ENCODE data around the gene CRIM1. TPM values are rescaled to one million over a fixed set of nuclear protein-coding genes. Genes with fewer than 3 reads are reported as not detected.

CRIM1 gene
- polyA plus RNA-seq, 3 donors, result 80.0 to 88.5 (median 84.1) TPM

DNA sequence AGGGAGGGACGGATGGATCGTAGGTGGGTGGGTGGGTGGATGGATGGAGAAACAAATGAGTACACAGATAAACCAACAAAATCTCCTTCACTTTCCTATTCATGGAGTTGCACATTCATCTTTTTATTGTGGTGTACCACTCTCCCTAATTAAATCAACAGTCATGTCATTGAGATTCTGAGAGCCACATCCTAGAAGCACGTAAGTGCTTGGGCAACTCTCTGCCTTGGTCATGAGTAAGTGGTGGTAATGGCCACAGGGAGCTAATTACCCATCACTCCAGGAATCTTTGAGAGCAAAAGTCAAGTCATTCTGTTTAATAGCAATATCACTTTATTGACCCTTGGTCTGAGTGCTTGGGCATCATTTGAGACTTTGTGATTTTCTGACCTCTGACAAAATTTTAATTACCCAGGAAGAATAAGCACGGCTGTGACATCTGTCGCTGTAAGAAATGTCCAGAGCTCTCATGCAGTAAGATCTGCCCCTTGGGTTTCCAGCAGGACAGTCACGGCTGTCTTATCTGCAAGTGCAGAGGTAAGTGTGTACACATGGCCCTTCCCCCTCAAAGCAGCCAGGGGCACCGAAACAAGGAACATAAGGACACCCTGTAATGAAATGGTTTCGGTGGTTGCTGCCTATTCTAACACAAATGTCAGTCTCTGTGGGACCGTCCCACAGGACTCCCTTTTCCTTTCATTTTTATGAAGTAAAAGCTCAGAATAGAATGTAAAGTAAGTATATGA is 156.5 kb downstream of the CRIM1 start:
- no peak for DNase-seq

DNA sequence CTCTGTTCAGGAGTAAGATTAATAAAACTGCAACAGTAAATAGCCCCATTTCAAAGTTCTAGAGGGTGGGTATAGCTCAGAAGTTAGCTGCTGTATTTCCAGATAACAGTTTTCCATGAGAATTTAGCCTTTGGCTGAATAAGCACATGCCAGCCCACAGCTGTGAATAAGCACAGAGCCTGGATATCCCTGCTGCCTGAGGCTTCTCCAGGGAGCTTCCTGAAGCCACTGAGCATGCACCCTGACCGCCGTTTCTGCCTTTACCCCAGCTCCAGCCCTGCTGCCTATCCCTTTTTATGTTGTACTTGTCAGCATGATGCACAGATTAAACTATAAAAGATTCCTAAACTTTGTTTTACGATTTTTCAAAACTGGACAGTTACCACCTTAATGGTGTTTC is 157.1 kb downstream of the CRIM1 start:
- DNase-seq, result no peak

- DNase-seq, result no peak
Observed at GRCh38 chr2:36513661-36514060, 158.1 kb downstream of the CRIM1 start.

DNA sequence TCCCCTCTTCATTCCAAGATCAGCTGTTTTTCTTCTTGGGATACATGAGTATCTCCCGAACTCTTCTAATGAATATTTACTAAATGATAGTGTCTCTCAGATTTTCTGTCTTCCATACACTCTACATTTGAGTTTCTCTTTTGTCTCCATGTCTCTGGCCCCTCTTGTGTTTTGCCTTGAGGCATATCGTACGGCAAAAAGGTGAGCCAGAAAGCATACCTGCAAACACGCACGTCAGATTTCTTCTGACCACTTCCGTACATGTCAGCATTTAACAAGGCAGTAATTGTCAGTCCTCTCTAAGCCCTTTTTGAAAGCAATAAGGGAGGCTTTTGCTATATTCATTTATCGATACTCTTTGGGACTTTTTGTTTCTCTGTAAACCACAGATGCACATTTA is 160.0 kb downstream of the CRIM1 start:
- DNase-seq, result no peak

DNA sequence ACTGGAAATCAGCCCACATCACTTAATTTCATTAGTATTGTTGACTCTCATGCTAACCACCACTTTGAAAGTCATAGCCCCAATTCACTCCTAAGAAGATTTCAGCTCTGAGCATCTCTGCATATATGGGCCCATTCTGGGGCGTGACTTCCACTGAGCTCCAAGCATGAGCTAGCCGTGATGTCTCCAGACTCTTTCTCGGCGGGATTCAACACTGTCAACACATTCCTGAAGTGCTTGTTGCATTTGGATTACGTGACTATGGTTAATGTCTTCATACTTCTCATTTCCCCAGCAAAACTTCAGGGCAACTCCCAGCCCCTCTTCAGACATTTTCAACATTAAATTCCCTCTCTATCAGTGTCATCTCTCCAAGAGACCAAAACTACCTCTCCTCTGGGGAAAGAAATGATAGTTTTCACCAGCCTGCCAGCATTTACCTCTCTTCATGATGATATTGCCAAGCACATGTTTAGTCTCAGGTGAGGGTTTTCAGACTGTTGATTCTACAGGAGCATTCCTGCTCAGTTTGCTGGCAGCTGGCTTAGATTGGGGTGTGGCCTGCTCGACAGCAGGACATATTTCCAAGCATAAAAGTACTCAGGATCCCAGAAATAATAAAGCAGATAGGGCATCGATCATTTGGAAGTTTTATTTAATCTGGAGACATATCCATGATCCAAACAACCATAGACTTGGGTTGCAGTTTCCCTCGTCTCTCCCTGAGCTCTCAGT is 160.7 kb downstream of the CRIM1 start:
- no peak for DNase-seq

DNA sequence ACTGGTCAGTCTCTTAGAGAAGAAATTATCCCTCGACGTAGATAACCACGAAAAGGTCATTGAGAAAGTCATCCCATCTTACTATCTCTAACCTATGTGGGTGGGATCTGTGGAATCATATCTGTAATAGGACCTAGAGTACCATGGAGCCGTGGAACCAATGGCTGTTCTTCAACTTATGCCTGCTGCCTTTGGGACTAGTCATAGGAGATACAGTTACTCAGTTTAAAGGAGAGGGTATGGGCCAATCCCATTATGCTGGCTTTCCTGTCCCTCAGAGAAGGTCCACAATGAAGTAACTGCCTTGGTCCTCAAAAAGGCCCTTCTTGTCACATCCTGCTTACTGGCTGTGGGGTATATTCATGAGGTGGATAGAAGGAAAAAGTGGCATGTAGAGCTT is 164.9 kb downstream of the CRIM1 start:
- DNase-seq, result no peak

DNA sequence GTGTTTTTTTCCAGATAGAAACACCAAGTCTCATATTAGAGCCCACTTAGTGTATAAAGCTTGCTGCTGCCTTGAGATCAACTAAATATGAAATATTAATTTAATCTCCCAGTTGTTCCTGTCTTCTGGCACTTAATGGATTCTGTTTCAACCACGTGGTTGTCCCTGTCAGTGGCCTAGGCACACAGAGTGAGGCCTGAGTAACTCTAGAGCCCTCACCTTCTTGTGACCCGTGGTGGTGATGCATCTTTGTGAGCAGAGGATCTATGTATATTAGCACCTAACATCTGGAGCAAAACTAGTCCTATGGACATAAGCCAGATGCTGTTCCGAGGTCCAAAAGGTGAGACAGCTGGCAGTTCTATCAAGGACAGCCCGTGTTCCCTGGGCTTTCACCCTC is 167.6 kb downstream of the CRIM1 start:
- no peak for DNase-seq

- no peak for DNase-seq
Observed at GRCh38 chr2:36525245-36525644, 169.7 kb downstream of the CRIM1 start.

GRCh38 chr2:36526226-36526625 is 170.6 kb downstream of the CRIM1 start:
- no peak for DNase-seq

DNA sequence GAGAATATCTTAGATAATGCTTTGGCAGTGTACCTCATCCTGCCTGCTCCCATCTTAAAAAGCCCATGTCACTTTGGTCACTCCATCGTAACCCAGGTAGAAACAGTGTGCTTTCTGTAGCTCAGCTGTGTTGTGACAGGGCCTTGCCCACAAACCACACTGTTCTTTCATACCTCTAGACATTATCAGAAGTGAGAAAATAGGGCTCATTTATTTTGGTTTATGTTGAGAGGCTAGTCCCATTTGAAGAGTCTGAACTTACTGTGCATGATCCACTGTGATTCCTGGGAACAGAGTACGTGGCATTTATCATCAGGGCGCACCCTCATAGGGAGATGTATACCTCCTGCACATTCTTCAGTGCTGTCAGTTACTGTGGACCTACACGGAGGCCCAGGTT is 172.7 kb downstream of the CRIM1 start:
- no peak for DNase-seq

- DNase-seq, result peak; percentile 12
Observed at GRCh38 chr2:36528766-36529392, 173.3 kb downstream of the CRIM1 start.

GRCh38 chr2:36530178-36530982 is 174.8 kb downstream of the CRIM1 start:
- no peak for DNase-seq

DNA sequence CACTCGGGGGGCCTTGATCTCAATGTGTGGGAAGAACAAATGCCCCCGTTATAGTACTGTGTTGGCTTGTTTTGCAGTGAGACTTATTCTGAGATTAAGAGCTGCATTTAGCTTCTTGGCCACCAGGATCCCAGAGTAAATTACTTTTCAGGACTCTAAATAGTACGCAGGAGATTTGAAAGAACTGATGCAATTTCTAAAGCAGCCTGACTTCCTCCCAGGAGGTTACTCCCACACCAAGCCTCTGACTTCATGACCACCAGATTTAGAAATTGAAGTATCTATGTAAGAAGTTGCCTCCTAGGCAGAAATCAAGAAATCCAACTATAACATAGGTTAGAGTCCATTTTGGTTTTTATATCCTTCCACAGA is 175.4 kb downstream of the CRIM1 start:
- no peak for DNase-seq

- DNase-seq, result no peak
Observed at GRCh38 chr2:36534275-36534799, 178.8 kb downstream of the CRIM1 start.

GRCh38 chr2:36535099-36535498 is 179.5 kb downstream of the CRIM1 start:
- no peak for DNase-seq

DNA sequence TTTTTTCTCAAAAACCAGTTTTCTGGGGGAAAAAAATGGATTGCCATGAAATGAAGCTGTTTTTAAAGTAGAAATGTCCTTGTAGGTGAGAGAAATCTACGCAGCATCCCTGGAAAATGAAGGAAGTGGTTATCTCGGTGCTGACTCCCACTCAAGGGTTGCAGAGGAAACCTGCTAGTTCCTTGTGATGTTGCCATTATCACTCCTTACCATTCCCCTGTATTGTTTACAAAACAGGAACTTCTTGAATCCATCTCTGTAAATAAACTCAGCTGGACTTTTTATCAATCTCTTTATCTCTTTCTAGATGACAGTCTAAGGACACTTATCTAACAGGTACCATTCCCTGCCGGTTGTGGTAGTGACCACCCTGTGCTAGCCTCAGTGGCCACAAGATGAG is 181.2 kb downstream of the CRIM1 start:
- no peak for DNase-seq

DNA sequence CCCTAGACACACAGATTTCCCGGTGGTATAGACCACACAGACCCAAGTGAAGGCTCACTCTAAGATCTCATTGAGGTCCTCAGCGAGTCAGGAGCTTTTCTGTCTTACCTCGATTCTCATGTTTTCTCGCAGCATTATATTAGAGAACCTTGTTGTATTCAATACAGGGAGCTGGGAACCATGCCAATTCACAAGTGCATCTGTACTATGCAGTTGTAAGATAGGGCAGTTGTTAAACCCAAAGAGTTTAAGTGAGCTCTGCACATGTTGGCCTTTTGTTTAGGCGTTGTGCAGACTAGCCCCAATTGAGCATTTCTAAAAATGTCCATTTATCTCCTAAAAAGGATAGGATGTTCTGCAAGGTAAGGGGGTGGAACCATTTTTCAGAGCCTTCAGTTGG is 182.8 kb downstream of the CRIM1 start:
- DNase-seq, result no peak

DNA sequence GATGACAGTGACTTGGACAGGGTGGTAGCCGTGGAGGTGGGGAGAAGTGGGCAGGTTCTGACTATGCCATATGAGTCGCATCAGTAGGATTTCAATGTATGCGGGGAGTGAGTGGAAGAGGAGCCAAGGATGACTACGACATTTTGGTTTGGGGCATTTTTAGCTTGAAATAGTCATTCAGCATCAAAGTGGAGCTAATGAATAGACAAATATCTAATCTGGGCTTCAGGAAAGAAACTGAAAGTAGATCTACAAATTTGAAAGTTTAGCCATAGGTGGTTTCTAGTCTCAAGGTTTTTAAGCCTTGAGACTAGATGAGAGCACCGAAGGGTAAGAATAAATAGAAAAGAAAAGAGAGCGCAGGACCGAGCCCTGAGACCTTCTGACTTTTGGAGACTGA is 184.1 kb downstream of the CRIM1 start:
- no peak for DNase-seq

GRCh38 chr2:36540986-36541754 is 185.6 kb downstream of the CRIM1 start:
- no peak for DNase-seq

DNA sequence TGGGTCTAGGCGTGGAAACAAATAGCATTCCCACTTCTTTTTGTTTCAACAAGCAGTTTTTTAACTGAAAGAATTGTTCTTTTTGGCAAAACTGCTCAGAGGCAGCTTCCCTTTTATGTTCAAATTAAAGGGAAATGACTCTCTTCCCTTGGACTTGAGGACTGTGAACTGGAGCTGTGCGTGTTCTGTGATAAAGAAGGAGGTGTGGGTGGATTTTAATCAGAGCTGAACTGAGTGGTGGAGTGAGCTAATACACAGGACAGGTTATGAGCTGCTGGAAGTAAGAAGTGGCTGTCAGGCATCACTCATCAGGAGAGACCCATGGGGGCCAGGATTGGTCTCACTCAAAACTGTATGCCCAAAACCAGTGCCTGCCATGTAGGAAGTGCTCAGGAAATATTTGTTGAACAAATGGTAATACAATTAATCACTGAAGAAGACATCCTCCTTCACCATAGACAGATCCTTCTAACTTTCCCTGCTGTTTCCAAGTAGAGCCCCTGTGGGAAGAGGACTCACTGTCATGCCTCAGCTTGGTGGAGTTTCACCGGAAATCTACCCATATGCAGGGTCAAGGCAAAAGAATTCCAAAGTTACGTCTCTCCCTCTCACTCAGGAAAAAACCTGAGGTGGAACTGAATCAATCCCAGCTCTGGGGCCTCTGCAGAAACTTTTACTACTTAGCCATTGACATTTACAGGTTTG is 186.5 kb downstream of the CRIM1 start:
- DNase-seq, result no peak

All from renal pelvis (tissue), 4 donors.